NCI-H2171 treated with DMSO at 0.1 percent for 48 hours (cell line): ENCODE measurements around the gene C2orf76.

Source experiments
- DNase-seq: peaks from one replicate; lab custom pipeline; 2025; lab: John Stamatoyannopoulos, UW

C2orf76 gene

GRCh38 chr2:119338272-119338671 is 28.4 kb downstream of the C2orf76 start:
- peak; percentile 32 for DNase-seq

GRCh38 chr2:119337749-119338148 is 28.9 kb downstream of the C2orf76 start:
- DNase-seq: no peak

GRCh38 chr2:119333833-119334232 is 32.8 kb downstream of the C2orf76 start:
- no peak for DNase-seq

GRCh38 chr2:119333360-119333759 is 33.3 kb downstream of the C2orf76 start:
- no peak for DNase-seq

GRCh38 chr2:119332953-119333352 is 33.7 kb downstream of the C2orf76 start:
- no peak for DNase-seq

GRCh38 chr2:119327431-119327830 is 39.2 kb downstream of the C2orf76 start:
- no peak for DNase-seq

GRCh38 chr2:119326938-119327337 is 39.7 kb downstream of the C2orf76 start:
- DNase-seq: no peak

GRCh38 chr2:119324685-119325270 is 41.9 kb downstream of the C2orf76 start:
- DNase-seq: no peak

- DNase-seq: no peak
Observed at GRCh38 chr2:119323459-119323858, 43.2 kb downstream of the C2orf76 start.

- DNase-seq: no peak
Observed at GRCh38 chr2:119319593-119319992, 47.0 kb downstream of the C2orf76 start.

GRCh38 chr2:119317554-119317953 is 49.1 kb downstream of the C2orf76 start:
- no peak for DNase-seq

GRCh38 chr2:119316066-119316465 is 50.6 kb downstream of the C2orf76 start:
- DNase-seq: no peak

GRCh38 chr2:119315241-119315925 is 51.3 kb downstream of the C2orf76 start:
- DNase-seq: no peak

- no peak for DNase-seq
Observed at GRCh38 chr2:119311831-119312230, 54.8 kb downstream of the C2orf76 start.

GRCh38 chr2:119311371-119311770 is 55.3 kb downstream of the C2orf76 start:
- DNase-seq: no peak

GRCh38 chr2:119308793-119309330 is 57.8 kb downstream of the C2orf76 start:
- no peak for DNase-seq

GRCh38 chr2:119307419-119308140 is 59.1 kb downstream of the C2orf76 start:
- no peak for DNase-seq

- no peak for DNase-seq
Observed at GRCh38 chr2:119306196-119306590, 60.4 kb downstream of the C2orf76 start.

GRCh38 chr2:119305497-119306195 is 61.0 kb downstream of the C2orf76 start:
- DNase-seq: no peak

GRCh38 chr2:119304847-119305246 is 61.8 kb downstream of the C2orf76 start:
- DNase-seq: no peak

- no peak for DNase-seq
Observed at GRCh38 chr2:119301413-119301812, 65.2 kb downstream of the C2orf76 start.

- no peak for DNase-seq
Observed at GRCh38 chr2:119295688-119296375, 70.8 kb downstream of the C2orf76 start.
